Mucosa of rectum (tissue), 2 donors: ENCODE data around the gene ZNF460.

Experiments
- H3K27ac ChIP-seq, 2 donors: one replicate each; pipeline ENCODE4 v1.7.0; 2013; ENCODE audit warnings: inconsistent platforms in 2 of 2, low read depth in 2 of 2, low read length in 2 of 2
- H3K27me3 ChIP-seq, 2 donors: one replicate each; pipeline ENCODE4 v1.7.0; 2013; ENCODE audit warnings: low read length in 2 of 2; ENCODE audit not compliant: control insufficient read depth in 2 of 2, insufficient read depth in 2 of 2
- H3K36me3 ChIP-seq, 2 donors: one replicate each; pipeline ENCODE4 v1.7.0; 2013; ENCODE audit warnings: low read length in 2 of 2; ENCODE audit not compliant: control insufficient read depth in 2 of 2, insufficient read depth in 2 of 2
- H3K4me1 ChIP-seq, 2 donors: one replicate each; pipeline ENCODE4 v1.7.0; 2013; ENCODE audit warnings: low read length in 2 of 2, mild to moderate bottlenecking in 1 of 2; ENCODE audit not compliant: control insufficient read depth in 2 of 2, insufficient read depth in 2 of 2
- H3K4me3 ChIP-seq, 2 donors: one replicate each; pipeline ENCODE4 v1.7.0; 2013; ENCODE audit warnings: low read length in 2 of 2
- H3K9ac ChIP-seq, 2 donors: one replicate each; pipeline ENCODE4 v1.7.0; 2013; ENCODE audit warnings: low read length in 2 of 2, low read depth in 1 of 2, mild to moderate bottlenecking in 1 of 2
- H3K9me3 ChIP-seq, 2 donors: one replicate each; pipeline ENCODE4 v1.7.0; 2013; ENCODE audit warnings: low read length in 2 of 2; ENCODE audit not compliant: control insufficient read depth in 2 of 2
- donor health status: healthy.
- donor health status: Normal muscosa, but diverticular disease.

ZNF460 gene

GRCh38 chr19:57280165-57280961 lies at the start of gene ZNF460:
ZNF460 (plus strand) TSS chr19:57280485; CDS start chr19:57280807, 322 bp downstream.
- Histone ChIP-seq H3K9me3 (no peaks in the 10 kb centered on the region), H3K4me1 (peaks cover 11 to 24% of the 10 kb centered on the region in 2 donors), H3K4me3 (peak within 1 kb of the TSS; percentile 97 to 98), H3K27me3 (no peaks in the 10 kb centered on the region), H3K27ac (peak within 1 kb of the TSS; percentile 99 to 100), H3K9ac (peak within 1 kb of the TSS; percentile 99 to 100), H3K36me3 (peaks cover 14 to 22% of the 10 kb centered on the region in 2 donors)

GRCh38 chr19:57231686-57232085 lies 48.6 kb upstream of the ZNF460 start:
- Histone ChIP-seq H3K27ac (no peak overlapping the region), H3K4me3 (no peak overlapping the region), H3K9me3 (no peaks in the 10 kb centered on the region), H3K36me3 (no peaks in the 10 kb centered on the region), H3K27me3 (no peaks in the 10 kb centered on the region), H3K9ac (no peak overlapping the region), H3K4me1 (no peaks in the 10 kb centered on the region)

- no peaks in the 10 kb centered on the region for H3K36me3 ChIP-seq
- H3K4me1 ChIP-seq = no peaks in the 10 kb centered on the region
- H3K9me3 ChIP-seq = no peaks in the 10 kb centered on the region
- no peak overlapping the region for H3K27ac ChIP-seq
- no peak overlapping the region for H3K9ac ChIP-seq
- H3K27me3 ChIP-seq = no peaks in the 10 kb centered on the region
- no peak overlapping the region for H3K4me3 ChIP-seq
Observed at GRCh38 chr19:57233207-57233606, 47.1 kb upstream of the ZNF460 start.

GRCh38 chr19:57239982-57240310 lies 40.3 kb upstream of the ZNF460 start:
- no peaks in the 10 kb centered on the region for H3K27me3 ChIP-seq
- H3K4me3 ChIP-seq = peak overlapping the region; percentile 87 to 97
- peaks cover 5 to 9% of the 10 kb centered on the region in 2 donors for H3K36me3 ChIP-seq
- peak overlapping the region; percentile 91 to 95 for H3K9ac ChIP-seq
- peaks cover 13 to 18% of the 10 kb centered on the region in 2 donors for H3K4me1 ChIP-seq
- no peaks in the 10 kb centered on the region for H3K9me3 ChIP-seq
- peak overlapping the region; percentile 96 for H3K27ac ChIP-seq

- H3K9ac ChIP-seq = peak within 1 kb of the TSS; percentile 91 to 95
- no peaks in the 10 kb centered on the region for H3K9me3 ChIP-seq
- H3K27me3 ChIP-seq = no peaks in the 10 kb centered on the region
- peaks cover 13 to 18% of the 10 kb centered on the region in 2 donors for H3K4me1 ChIP-seq
- peak within 1 kb of the TSS; percentile 87 to 97 for H3K4me3 ChIP-seq
- peak within 1 kb of the TSS; percentile 96 for H3K27ac ChIP-seq
- H3K36me3 ChIP-seq = peaks cover 9 to 12% of the 10 kb centered on the region in 2 donors
Observed at GRCh38 chr19:57240311-57241090, 39.8 kb upstream of the ZNF460 start, which contains the start of gene ZNF805. ZNF805 (plus strand) TSS chr19:57240632; CDS start chr19:57240892, 260 bp downstream.

- peak overlapping the region; percentile 87 to 97 for H3K4me3 ChIP-seq
- peak overlapping the region; percentile 91 to 95 for H3K9ac ChIP-seq
- peak overlapping the region; percentile 96 for H3K27ac ChIP-seq
Observed at GRCh38 chr19:57241176-57241575, 39.1 kb upstream of the ZNF460 start.

GRCh38 chr19:57242821-57243220 lies 37.5 kb upstream of the ZNF460 start:
- Histone ChIP-seq H3K9ac (no peak overlapping the region), H3K36me3 (peaks cover 21 to 24% of the 10 kb centered on the region in 2 donors), H3K27ac (no peak overlapping the region), H3K9me3 (no peaks in the 10 kb centered on the region), H3K27me3 (no peaks in the 10 kb centered on the region), H3K4me3 (no peak overlapping the region), H3K4me1 (peaks cover 13 to 18% of the 10 kb centered on the region in 2 donors)

More at GRCh38 chr19:57241176-57241575, 39.1 kb upstream of the ZNF460 start:
- Histone ChIP-seq H3K4me1 (peaks cover 13 to 18% of the 10 kb centered on the region in 2 donors), H3K27me3 (no peaks in the 10 kb centered on the region), H3K9me3 (no peaks in the 10 kb centered on the region), H3K36me3 (peaks cover 14 to 18% of the 10 kb centered on the region in 2 donors)

GRCh38 chr19:57244513-57244912 lies 35.8 kb upstream of the ZNF460 start:
- peaks cover 31 to 38% of the 10 kb centered on the region in 2 donors for H3K36me3 ChIP-seq
- H3K9ac ChIP-seq = no peak overlapping the region
- H3K4me3 ChIP-seq = no peak overlapping the region
- no peak overlapping the region for H3K27ac ChIP-seq
- no peaks in the 10 kb centered on the region for H3K27me3 ChIP-seq
- peaks cover 13 to 18% of the 10 kb centered on the region in 2 donors for H3K4me1 ChIP-seq
- no peaks in the 10 kb centered on the region for H3K9me3 ChIP-seq

GRCh38 chr19:57245066-57245465 lies 35.2 kb upstream of the ZNF460 start:
- peaks cover 12 to 16% of the 10 kb centered on the region in 2 donors for H3K4me1 ChIP-seq
- no peaks in the 10 kb centered on the region for H3K9me3 ChIP-seq
- H3K36me3 ChIP-seq = peaks cover 34 to 41% of the 10 kb centered on the region in 2 donors
- no peak overlapping the region for H3K9ac ChIP-seq
- no peak overlapping the region for H3K4me3 ChIP-seq
- H3K27ac ChIP-seq = no peak overlapping the region
- H3K27me3 ChIP-seq = no peaks in the 10 kb centered on the region

GRCh38 chr19:57245959-57246358 lies 34.3 kb upstream of the ZNF460 start:
- Histone ChIP-seq H3K4me3 (no peak overlapping the region), H3K9me3 (no peaks in the 10 kb centered on the region), H3K27ac (no peak overlapping the region), H3K27me3 (no peaks in the 10 kb centered on the region), H3K4me1 (peaks cover 10 to 14% of the 10 kb centered on the region in 2 donors), H3K36me3 (peaks cover 41 to 47% of the 10 kb centered on the region in 2 donors), H3K9ac (no peak overlapping the region)
